Measurements from ENCODE around the gene ADGRD1. TPM values are rescaled to one million over a fixed set of nuclear protein-coding genes. Genes with fewer than 3 reads are reported as not detected.

Gene ADGRD1
- polyA plus RNA-seq, 10 donors = 7.9 to 15.7 (median 12.0) TPM

- DNase-seq = no peak
Observed at GRCh38 chr12:131101006-131101405, 147.3 kb downstream of the ADGRD1 start.

- no peak for DNase-seq
Observed at GRCh38 chr12:131101703-131102492, 148.2 kb downstream of the ADGRD1 start.

- no peak for DNase-seq
Observed at GRCh38 chr12:131102493-131102931, 148.8 kb downstream of the ADGRD1 start.

DNA sequence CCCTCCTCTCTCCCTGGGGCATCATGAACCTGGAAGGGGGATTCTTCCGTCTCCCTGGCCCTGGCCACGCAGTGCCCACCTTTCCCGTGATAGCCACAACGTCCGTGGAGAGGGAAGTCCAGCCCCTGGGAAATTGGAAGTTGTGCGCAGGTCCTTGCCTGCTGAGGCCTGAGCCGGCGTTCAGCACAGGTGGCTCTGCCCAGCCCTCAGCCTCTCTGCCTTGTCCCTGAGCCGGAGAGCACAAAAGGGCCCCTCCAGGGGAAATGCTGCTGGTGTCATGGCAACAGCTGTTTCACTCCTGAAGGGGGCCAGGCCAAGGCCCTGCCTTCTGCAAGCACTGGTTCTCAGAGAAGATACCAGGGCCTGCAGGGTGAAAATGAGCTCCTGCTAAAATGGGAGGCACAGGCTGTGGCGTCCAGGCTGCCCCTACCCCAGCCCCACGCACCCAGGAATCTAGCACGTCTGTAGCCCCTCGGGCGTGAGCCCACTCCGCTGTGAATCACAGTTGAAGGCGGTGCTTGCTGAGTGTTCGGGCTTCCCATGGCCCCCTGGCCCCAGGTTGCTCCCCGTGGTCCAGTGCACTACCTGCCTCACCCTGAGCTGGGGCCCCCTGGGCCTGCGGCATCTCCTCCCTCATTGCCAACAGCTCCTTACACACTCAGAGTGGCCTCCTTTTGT is 149.4 kb downstream of the ADGRD1 start:
- DNase-seq = no peak

GRCh38 chr12:131103669-131104462 is 150.2 kb downstream of the ADGRD1 start:
- DNase-seq = no peak

DNA sequence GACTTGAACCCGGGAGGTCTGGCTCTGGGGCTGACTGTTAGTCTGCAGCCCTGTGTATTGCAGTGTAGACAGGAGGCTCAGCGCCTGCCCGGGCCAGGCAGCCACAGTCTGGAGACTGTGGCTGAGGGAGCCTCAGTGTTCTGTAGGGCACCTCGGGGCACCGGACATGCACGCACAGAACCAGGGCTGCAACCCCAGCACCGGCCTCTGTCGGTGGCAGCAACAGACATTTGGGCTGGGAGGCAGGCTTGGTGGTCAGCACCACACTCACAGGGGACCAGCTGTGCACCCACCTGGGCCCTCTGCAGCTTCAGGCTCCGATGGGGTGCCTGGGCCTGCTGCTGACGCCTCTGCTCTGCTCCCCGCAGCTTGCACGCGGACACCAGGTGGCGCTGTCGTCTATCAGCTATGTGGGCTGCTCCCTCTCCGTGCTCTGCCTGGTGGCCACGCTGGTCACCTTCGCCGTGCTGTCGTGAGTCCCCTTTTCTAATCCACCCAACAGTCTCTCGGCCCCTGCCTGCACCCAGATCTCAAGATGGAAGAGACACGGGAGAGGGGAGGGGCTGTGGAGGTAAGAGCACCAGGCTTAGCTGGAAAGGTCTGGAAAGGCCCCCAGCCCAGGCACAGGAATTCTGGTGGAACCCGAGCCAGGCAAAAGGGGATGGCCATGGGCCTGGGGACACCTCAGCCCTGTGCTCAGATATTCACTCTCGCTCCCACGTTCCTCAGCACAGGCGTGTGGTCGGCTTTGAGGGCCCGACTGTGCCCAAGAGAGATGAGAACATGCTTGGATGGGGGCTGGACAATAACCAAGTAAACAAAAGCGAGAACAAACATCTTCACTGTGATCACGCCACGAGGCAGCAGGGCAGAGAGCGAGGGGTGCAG is 151.0 kb downstream of the ADGRD1 start:
- peak; percentile 61 to 91 (median 87) for DNase-seq

- no peak for DNase-seq
Observed at GRCh38 chr12:131105351-131105735, 151.6 kb downstream of the ADGRD1 start.

DNA sequence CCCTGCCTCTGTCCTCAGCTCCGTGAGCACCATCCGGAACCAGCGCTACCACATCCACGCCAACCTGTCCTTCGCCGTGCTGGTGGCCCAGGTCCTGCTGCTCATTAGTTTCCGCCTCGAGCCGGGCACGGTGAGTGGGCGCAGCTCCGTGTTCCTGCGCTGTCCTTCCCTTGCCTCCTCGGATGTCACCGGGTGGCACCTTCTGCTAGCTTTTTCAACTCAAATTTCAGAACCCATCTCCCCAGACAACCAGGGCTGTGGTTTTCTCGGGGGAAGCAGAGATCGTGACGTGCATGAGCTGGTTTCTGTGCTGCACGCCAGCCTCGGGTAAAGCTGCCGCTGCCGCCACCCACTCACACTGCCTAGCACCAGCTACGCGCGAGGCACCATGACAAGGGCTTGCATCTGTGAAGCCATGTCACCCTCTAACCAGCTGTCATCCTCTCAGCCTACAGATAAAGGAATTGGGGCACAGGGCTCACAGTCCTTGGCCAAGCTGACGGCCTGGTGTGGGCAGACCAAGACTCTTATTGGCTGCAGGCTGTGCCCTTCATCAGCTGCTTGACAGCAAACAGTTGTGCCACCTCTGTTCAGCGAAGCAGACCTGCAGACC is 152.1 kb downstream of the ADGRD1 start:
- no peak for DNase-seq

GRCh38 chr12:131106349-131106941 is 152.7 kb downstream of the ADGRD1 start:
- no peak for DNase-seq

GRCh38 chr12:131108177-131108955 is 154.7 kb downstream of the ADGRD1 start:
- no peak for DNase-seq

DNA sequence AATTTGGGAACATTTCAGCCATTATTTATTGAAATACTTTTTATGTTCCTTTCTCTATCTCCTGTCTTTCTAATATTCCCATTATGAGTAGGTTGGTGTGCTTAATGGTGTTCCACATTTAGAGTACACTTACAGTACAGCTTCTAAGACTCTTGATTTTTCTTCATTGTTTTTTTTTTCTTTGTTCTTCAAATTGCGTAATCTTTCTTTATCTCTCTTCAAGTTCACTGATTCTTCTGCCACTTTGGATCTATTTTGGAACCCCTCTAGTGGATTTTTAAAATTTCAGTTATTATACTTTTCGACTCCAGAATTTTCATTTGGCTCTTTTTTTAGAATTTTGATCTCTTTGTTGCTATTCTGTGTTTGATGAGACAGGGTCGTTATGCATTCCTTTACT is 157.7 kb downstream of the ADGRD1 start:
- no peak for DNase-seq

- DNase-seq = no peak
Observed at GRCh38 chr12:131112021-131112420, 158.3 kb downstream of the ADGRD1 start.

GRCh38 chr12:131112700-131113290 is 159.1 kb downstream of the ADGRD1 start:
- DNase-seq = no peak

- peak in 1 of 3 donors; percentile 65 for DNase-seq
Observed at GRCh38 chr12:131113568-131114270, 160.0 kb downstream of the ADGRD1 start.

DNA sequence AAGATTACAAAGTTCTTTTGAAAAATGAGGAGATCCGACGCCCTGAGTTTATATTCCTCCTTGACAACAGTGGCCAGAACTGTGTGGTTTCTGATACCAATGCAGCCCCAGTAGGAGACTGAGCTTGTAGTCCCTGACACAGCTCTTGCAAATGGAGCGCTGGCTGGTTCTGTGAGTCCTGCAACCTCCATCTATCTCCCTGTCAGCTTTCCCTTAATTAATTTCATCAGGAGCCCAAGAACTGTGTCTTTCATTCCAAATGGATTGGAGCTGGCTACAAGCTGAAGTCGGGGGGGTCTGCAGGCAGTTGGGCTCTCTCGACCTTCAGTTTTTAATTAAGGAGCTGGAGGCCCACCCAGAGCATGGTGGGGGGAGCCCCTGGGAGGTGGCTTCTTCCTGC is 160.6 kb downstream of the ADGRD1 start:
- peak in 1 of 3 donors; percentile 47 for DNase-seq

GRCh38 chr12:131114942-131115584 is 161.4 kb downstream of the ADGRD1 start:
- DNase-seq = peak in 1 of 3 donors; percentile 48

DNA sequence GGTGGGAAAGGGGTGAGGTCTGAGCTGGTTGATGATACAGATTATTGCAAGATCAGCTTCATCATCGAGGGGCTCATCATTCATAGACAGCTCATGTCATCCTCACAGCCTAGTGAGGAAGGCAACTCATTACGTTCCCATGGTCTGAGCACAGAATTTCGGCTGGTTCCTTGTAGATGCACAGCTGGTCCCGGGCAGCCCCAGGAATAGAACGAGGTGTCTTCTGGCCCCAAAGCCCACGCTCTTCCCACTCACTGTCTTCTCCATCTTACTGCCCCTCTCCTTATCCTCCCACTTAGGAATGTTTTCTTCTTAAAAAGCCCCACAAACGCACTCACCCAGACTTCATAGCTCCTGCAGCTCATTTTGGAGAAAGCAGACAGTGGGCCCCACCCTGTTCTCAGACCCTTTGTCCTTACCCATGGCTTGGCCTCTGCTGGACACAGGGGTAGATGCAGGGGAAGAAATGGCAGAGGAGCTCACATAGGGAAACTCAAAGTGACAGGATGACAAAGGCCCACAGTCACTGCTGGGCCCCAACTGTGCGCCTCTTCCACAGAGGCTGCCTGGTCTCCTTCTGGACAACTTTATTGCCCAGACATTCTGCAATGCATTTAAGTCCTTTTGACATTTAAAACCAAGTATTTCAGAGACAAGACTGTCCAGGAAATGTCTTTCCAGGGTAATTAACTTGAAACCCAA is 162.2 kb downstream of the ADGRD1 start:
- no peak for DNase-seq

Measured in muscle of back (tissue), 11 donors.